ENCODE data around the gene RAB26. TPM values are rescaled to one million over a fixed set of nuclear protein-coding genes. Genes with fewer than 3 reads are reported as not detected.

The RAB26 gene
- total RNA-seq, 1 donor from 2014 or later: 292 TPM

DNA sequence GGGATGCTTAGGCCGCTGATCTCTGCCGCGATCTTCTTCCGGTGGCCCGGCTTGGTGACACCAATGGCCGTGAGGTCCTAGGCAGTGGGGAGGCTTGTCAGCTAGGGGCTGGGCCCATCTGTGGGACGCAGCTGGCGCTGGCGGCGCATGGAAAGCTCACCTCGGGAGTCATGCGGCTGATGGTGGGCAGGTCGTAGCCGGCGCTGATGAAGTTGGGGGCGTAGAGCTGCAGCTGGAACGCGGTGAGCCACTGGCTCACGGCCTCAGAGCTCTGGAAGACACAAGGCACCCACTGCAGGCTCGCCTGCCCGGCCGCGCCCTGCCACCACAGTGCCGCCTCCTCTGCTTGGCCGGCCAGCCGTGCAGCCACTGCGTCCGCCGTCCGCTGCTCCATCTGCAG, 35.2 kb downstream of the RAB26 start:
- peaks cover 5% of the 10 kb centered on the region for H3K9me3 Mint-ChIP-seq (ENCODE audit: unreplicated experiment)
- H3K27ac Mint-ChIP-seq (ENCODE audit: unreplicated experiment): no peak overlapping the region
- no peak for DNase-seq
- TF ChIP-seq, protein P1, sequence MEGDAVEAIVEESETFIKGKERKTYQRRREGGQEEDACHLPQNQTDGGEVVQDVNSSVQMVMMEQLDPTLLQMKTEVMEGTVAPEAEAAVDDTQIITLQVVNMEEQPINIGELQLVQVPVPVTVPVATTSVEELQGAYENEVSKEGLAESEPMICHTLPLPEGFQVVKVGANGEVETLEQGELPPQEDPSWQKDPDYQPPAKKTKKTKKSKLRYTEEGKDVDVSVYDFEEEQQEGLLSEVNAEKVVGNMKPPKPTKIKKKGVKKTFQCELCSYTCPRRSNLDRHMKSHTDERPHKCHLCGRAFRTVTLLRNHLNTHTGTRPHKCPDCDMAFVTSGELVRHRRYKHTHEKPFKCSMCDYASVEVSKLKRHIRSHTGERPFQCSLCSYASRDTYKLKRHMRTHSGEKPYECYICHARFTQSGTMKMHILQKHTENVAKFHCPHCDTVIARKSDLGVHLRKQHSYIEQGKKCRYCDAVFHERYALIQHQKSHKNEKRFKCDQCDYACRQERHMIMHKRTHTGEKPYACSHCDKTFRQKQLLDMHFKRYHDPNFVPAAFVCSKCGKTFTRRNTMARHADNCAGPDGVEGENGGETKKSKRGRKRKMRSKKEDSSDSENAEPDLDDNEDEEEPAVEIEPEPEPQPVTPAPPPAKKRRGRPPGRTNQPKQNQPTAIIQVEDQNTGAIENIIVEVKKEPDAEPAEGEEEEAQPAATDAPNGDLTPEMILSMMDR (IDR thresholded peaks at IDR 0.05; ENCODE audit: partially characterized antibody, unreplicated experiment): no peak
- H3K27me3 Mint-ChIP-seq (ENCODE audit: unreplicated experiment): no peaks in the 10 kb centered on the region
- H3K4me3 Mint-ChIP-seq (ENCODE audit: unreplicated experiment): no peak overlapping the region
- H3K4me1 Mint-ChIP-seq (ENCODE audit: low read depth, unreplicated experiment): peaks cover 1% of the 10 kb centered on the region
- no peaks in the 10 kb centered on the region for H3K36me3 Mint-ChIP-seq (ENCODE audit: unreplicated experiment)

DNA sequence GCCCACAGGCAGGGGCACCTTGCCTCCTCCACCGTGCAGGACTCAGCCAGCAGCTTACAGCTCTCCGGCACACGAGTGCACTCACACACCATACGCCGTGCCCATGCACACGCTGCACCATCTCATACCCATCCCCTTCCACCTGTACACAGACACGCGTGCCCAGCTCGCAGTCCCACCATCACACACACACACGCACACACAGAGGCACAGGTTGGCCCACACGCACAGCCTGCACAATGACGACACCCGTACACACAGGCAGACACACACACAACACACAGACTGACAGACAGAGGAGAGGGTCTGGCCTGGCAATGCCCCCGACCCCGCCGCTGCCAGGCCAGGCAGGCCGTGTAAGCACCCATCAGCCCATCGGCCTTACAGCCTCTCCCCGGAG, 35.9 kb downstream of the RAB26 start:
- Mint-ChIP-seq H3K4me1 (ENCODE audit: low read depth, unreplicated experiment) (peaks cover 1% of the 10 kb centered on the region), H3K27me3 (ENCODE audit: unreplicated experiment) (no peaks in the 10 kb centered on the region), H3K36me3 (ENCODE audit: unreplicated experiment) (no peaks in the 10 kb centered on the region), H3K27ac (ENCODE audit: unreplicated experiment) (no peak overlapping the region), H3K4me3 (ENCODE audit: unreplicated experiment) (no peak overlapping the region), H3K9me3 (ENCODE audit: unreplicated experiment) (peaks cover 5% of the 10 kb centered on the region)
- no peak for DNase-seq
- TF ChIP-seq, protein P1 (IDR thresholded peaks at IDR 0.05; ENCODE audit: partially characterized antibody, unreplicated experiment): no peak

DNA sequence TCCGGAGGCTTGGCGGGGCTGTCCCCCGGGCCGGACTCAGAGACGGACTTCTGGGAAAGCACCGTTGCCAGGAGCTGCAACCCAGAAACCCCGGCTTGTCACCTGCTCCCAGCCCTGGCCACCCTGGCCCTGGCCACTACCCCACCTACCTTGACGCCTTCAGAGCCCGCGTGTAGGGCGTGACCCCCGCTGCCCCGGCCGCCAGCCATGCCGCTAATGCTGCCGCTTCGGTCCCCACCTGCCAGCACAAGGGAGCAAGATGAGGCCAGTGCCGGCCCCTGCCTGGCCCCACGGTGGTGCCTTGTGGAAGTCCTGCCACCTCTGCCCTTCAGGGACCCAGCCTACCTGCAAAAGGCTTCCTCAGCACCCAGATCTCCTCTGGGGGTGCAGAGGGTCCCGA, 36.5 kb downstream of the RAB26 start:
- Mint-ChIP-seq H3K36me3 (ENCODE audit: unreplicated experiment) (no peaks in the 10 kb centered on the region), H3K27me3 (ENCODE audit: unreplicated experiment) (no peaks in the 10 kb centered on the region), H3K4me1 (ENCODE audit: low read depth, unreplicated experiment) (peaks cover 1% of the 10 kb centered on the region), H3K27ac (ENCODE audit: unreplicated experiment) (no peak overlapping the region), H3K4me3 (ENCODE audit: unreplicated experiment) (no peak overlapping the region), H3K9me3 (ENCODE audit: unreplicated experiment) (peaks cover 5% of the 10 kb centered on the region)
- TF ChIP-seq, protein P1 (IDR thresholded peaks at IDR 0.05; ENCODE audit: partially characterized antibody, unreplicated experiment): no peak
- no peak for DNase-seq

DNA sequence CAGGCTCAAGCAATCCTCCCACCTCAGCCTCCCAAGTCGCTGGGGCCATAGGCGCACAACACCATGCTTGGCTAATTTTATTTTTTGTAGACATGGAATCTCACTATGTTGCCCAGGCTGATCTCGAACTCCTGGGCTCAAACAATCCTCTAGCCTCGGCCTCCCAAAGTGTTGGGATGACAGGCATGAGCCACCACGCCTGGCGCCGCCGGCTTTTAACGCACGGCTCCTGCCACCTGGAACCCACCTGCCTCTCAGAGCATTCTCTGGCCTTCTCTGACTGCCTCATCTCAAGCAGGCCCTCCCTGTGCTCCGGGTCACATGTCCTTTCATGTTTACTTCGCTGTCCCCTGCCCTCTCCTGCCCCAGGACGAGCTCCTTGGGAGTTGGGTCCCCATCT, 37.6 kb downstream of the RAB26 start:
- Mint-ChIP-seq H3K36me3 (ENCODE audit: unreplicated experiment) (no peaks in the 10 kb centered on the region), H3K27ac (ENCODE audit: unreplicated experiment) (no peak overlapping the region), H3K4me1 (ENCODE audit: low read depth, unreplicated experiment) (peaks cover 1% of the 10 kb centered on the region), H3K4me3 (ENCODE audit: unreplicated experiment) (no peak overlapping the region), H3K9me3 (ENCODE audit: unreplicated experiment) (peaks cover 5% of the 10 kb centered on the region), H3K27me3 (ENCODE audit: unreplicated experiment) (no peaks in the 10 kb centered on the region)
- TF ChIP-seq, protein P1 (IDR thresholded peaks at IDR 0.05; ENCODE audit: partially characterized antibody, unreplicated experiment): no peak
- DNase-seq: no peak

DNA sequence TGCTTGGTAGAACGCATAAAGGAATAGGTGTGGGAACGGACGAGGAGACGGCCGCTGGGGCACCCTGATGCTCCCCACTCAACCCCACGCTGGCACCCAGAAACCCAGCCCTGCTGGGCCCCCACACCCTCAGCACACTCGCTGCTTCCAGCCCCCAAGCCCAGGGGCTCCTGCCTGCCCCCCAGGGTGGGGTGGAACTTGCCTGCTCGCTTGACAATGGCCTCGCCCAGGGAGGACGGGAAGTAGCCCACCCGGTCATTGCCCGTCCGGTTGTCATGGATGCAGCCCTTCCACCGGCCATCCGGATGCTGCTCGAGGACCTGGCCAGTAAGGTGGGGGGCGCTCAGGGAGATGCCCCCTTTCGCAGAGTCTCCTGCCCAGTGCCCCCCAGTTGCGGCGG, 38.1 kb downstream of the RAB26 start:
- no peak overlapping the region for H3K27ac Mint-ChIP-seq (ENCODE audit: unreplicated experiment)
- H3K4me3 Mint-ChIP-seq (ENCODE audit: unreplicated experiment): no peak overlapping the region
- TF ChIP-seq, protein P1 (IDR thresholded peaks at IDR 0.05; ENCODE audit: partially characterized antibody, unreplicated experiment): no peak
- H3K9me3 Mint-ChIP-seq (ENCODE audit: unreplicated experiment): peaks cover 5% of the 10 kb centered on the region
- H3K36me3 Mint-ChIP-seq (ENCODE audit: unreplicated experiment): no peaks in the 10 kb centered on the region
- no peak for DNase-seq
- H3K27me3 Mint-ChIP-seq (ENCODE audit: unreplicated experiment): peaks cover 2% of the 10 kb centered on the region
- peaks cover 1% of the 10 kb centered on the region for H3K4me1 Mint-ChIP-seq (ENCODE audit: low read depth, unreplicated experiment)

All from glutamatergic neuron (in vitro differentiated cells).